Activated T-cell treated with anti-CD3 and anti-CD28 coated beads, Interleukin-2, amount 50 U/mL, for 24 hours (primary cell): ENCODE results near the gene ANKS1B.

Experiments
- DNase-seq: peaks from one replicate; pipeline ENCODE4 v3.0.0-alpha.2; 2020
- H3K27ac Mint-ChIP-seq: 2 replicates; pipeline ENCODE4 v1.8.0; 2020; ENCODE audit warnings: mild to moderate bottlenecking, mixed read lengths
- H3K27me3 Mint-ChIP-seq: 2 replicates; pipeline ENCODE4 v1.8.0; 2020; ENCODE audit warnings: mixed read lengths
- H3K36me3 Mint-ChIP-seq: 2 replicates; pipeline ENCODE4 v1.8.0; 2020; ENCODE audit warnings: low read depth, mixed read lengths
- H3K4me1 Mint-ChIP-seq: 2 replicates; pipeline ENCODE4 v1.8.0; 2020; ENCODE audit warnings: low read depth, mixed read lengths
- H3K4me3 Mint-ChIP-seq: 2 replicates; pipeline ENCODE4 v1.8.0; 2020; ENCODE audit warnings: mild to moderate bottlenecking, moderate library complexity, mixed read lengths
- H3K9me3 Mint-ChIP-seq: 2 replicates; pipeline ENCODE4 v1.8.0; 2020; ENCODE audit warnings: mixed read lengths

Gene ANKS1B

GRCh38 chr12:98714426-98714825 is 1270.3 kb downstream of the ANKS1B start:
- H3K27ac Mint-ChIP-seq = no peak overlapping the region
- no peaks in the 10 kb centered on the region for H3K4me1 Mint-ChIP-seq
- peaks cover 52% of the 10 kb centered on the region for H3K36me3 Mint-ChIP-seq
- H3K9me3 Mint-ChIP-seq = no peaks in the 10 kb centered on the region
- H3K4me3 Mint-ChIP-seq = no peak overlapping the region
- H3K27me3 Mint-ChIP-seq = no peaks in the 10 kb centered on the region
- no peak for DNase-seq

GRCh38 chr12:98709022-98709421 is 1275.7 kb downstream of the ANKS1B start:
- Mint-ChIP-seq H3K4me1 (peaks cover 1% of the 10 kb centered on the region), H3K4me3 (no peak overlapping the region), H3K27ac (no peak overlapping the region), H3K36me3 (peaks cover 52% of the 10 kb centered on the region), H3K9me3 (no peaks in the 10 kb centered on the region), H3K27me3 (no peaks in the 10 kb centered on the region)
- DNase-seq = no peak

DNA sequence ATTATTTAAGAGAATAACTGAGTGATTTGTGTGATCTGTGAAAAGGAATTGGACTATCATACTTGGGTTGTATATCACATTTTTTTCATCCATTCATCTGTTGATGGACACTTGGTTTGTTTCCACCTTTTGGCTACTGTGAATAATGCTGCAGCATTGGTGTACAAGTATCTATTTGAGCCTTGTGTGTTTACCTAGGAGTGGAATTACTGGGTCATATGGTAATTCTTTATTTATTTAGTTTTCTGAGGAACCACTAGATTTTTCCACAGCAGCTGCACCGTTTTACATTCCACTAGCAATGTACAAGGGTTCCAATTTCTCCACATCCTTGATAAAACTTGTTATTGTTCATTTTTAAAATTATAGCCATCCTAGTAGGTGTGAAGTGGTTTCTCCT is 1283.6 kb downstream of the ANKS1B start:
- Mint-ChIP-seq H3K4me1 (peaks cover 9% of the 10 kb centered on the region), H3K27ac (no peak overlapping the region), H3K27me3 (no peaks in the 10 kb centered on the region), H3K9me3 (no peaks in the 10 kb centered on the region), H3K4me3 (no peak overlapping the region), H3K36me3 (peaks cover 37% of the 10 kb centered on the region)
- no peak for DNase-seq

DNA sequence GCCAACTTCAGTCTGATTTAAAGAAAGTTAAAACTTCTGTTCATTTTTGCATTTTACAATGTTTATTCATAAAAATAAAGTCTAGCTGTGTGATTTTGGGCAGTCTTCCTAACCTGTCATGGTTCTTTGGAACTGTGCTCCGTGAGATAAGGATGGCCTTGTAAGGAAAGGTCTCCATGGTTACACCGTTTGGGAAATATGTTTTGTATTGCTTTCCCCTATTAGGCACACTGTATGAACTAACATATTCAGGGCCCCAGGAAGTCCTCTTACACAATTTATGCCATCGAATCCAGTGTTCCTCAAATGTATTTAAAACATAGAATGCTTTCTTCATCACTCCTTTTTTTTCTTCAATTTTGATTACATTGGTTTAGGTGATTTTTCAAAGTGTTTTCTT is 1285.2 kb downstream of the ANKS1B start:
- peaks cover 9% of the 10 kb centered on the region for H3K4me1 Mint-ChIP-seq
- H3K36me3 Mint-ChIP-seq = peaks cover 46% of the 10 kb centered on the region
- H3K27ac Mint-ChIP-seq = no peak overlapping the region
- H3K27me3 Mint-ChIP-seq = no peaks in the 10 kb centered on the region
- no peak for DNase-seq
- H3K9me3 Mint-ChIP-seq = no peaks in the 10 kb centered on the region
- H3K4me3 Mint-ChIP-seq = no peak overlapping the region

GRCh38 chr12:98698603-98699463 is 1285.9 kb downstream of the ANKS1B start:
- Mint-ChIP-seq H3K27ac (peak overlapping the region; percentile 63), H3K4me3 (no peak overlapping the region), H3K4me1 (peaks cover 13% of the 10 kb centered on the region), H3K9me3 (no peaks in the 10 kb centered on the region), H3K36me3 (peaks cover 50% of the 10 kb centered on the region), H3K27me3 (no peaks in the 10 kb centered on the region)
- DNase-seq = peak; percentile 57

GRCh38 chr12:98697209-98697608 is 1287.5 kb downstream of the ANKS1B start:
- no peak overlapping the region for H3K4me3 Mint-ChIP-seq
- H3K27me3 Mint-ChIP-seq = no peaks in the 10 kb centered on the region
- peaks cover 14% of the 10 kb centered on the region for H3K4me1 Mint-ChIP-seq
- H3K27ac Mint-ChIP-seq = peak overlapping the region; percentile 9
- H3K36me3 Mint-ChIP-seq = peaks cover 63% of the 10 kb centered on the region
- no peak for DNase-seq
- no peaks in the 10 kb centered on the region for H3K9me3 Mint-ChIP-seq

DNA sequence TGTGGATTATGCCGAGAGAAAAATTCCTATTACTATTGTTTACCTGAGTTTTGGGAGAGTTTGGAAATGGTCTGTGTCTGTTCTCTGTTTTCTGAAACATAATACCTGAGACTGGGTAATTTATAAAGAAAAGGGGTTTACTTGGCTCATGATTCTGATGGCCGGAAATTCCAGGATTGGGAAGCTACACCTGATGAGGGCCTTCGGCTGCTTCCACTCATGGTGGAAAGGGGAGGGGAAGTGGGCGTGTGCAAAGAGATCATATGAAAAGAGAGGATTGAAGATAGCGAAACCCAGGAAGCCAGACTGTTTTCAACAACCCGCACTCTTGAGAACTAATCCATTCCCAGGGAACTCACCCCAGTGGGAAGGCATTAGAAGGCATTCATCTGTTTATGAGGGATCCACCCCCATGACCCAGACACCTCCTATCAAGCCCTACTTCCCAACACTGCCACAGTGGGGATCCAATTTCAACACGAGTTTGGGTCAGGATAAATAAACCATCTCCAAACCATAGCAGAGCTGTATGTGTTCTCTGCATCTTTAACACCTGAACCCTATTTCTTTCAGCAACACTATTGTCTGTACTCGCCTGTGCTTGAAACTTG is 1288.6 kb downstream of the ANKS1B start:
- Mint-ChIP-seq H3K27ac (peak overlapping the region; percentile 15), H3K36me3 (peaks cover 64% of the 10 kb centered on the region), H3K27me3 (no peaks in the 10 kb centered on the region), H3K4me1 (peaks cover 18% of the 10 kb centered on the region), H3K4me3 (no peak overlapping the region), H3K9me3 (no peaks in the 10 kb centered on the region)
- DNase-seq = no peak

DNA sequence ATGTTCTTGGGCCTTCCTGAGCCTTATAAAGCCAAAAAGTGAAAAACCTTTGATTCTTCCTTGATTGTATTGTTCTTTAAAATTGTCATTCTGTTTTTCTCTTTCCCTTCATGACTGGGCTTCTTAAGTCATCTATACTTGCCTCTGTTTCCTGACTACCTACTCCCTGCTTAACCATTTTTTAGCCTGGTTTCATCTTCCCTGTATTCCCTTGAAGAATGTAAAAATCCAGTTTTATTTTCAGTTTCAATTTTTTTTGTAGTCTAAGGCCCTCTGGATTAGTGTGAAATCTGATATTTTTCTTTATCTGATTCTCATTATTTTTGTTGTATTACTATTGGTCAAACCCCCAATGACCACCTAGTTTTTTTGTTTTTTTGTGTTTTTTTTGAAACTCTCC is 1293.4 kb downstream of the ANKS1B start:
- peaks cover 10% of the 10 kb centered on the region for H3K4me1 Mint-ChIP-seq
- no peak overlapping the region for H3K4me3 Mint-ChIP-seq
- peaks cover 79% of the 10 kb centered on the region for H3K36me3 Mint-ChIP-seq
- DNase-seq = no peak
- H3K9me3 Mint-ChIP-seq = no peaks in the 10 kb centered on the region
- H3K27me3 Mint-ChIP-seq = no peaks in the 10 kb centered on the region
- peak overlapping the region; percentile 8 for H3K27ac Mint-ChIP-seq

DNA sequence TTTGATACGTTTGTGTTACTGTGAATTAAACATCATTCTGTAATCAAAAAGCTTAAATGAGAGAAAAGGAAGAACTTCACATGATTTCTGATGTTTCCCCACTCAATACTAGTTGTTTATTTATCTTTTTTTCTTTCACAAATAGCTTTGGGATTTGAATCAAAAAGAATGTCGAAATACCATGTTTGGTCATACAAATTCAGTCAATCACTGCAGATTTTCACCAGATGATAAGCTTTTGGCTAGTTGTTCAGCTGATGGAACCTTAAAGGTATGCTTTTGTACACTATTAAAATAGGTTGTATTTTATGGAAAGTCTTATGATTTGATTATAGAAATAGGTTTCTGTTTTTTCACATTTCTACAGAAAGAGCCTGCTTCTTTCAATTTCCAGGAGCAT is 1298.1 kb downstream of the ANKS1B start:
- peaks cover 78% of the 10 kb centered on the region for H3K36me3 Mint-ChIP-seq
- peaks cover 4% of the 10 kb centered on the region for H3K4me1 Mint-ChIP-seq
- no peak overlapping the region for H3K4me3 Mint-ChIP-seq
- DNase-seq = no peak
- no peaks in the 10 kb centered on the region for H3K27me3 Mint-ChIP-seq
- H3K27ac Mint-ChIP-seq = no peak overlapping the region
- H3K9me3 Mint-ChIP-seq = no peaks in the 10 kb centered on the region
